H9 (cell line): ENCODE data around the gene S1PR3. TPM values are rescaled to one million over a fixed set of nuclear protein-coding genes. Genes with fewer than 3 reads are reported as not detected.

ENCODE experiments used
- DNase-seq: peaks from one replicate; pipeline ENCODE4 v3.0.0-alpha.2; 2017
- H2AFZ ChIP-seq: one replicate; pipeline ENCODE4 v1.6.1; 2013; ENCODE audit warnings: mild to moderate bottlenecking, low read length, control low read depth, moderate library complexity
- H2AK5ac ChIP-seq: 2 replicates; pipeline ENCODE4 v1.6.1; 2013; ENCODE audit warnings: low read length, control low read depth, mixed read lengths; ENCODE audit not compliant: insufficient read length
- H2BK120ac ChIP-seq: one replicate; pipeline ENCODE4 v1.6.1; 2013; ENCODE audit warnings: low read depth, mild to moderate bottlenecking, low read length, control low read depth, inconsistent platforms; ENCODE audit not compliant: poor library complexity, severe bottlenecking
- H2BK12ac ChIP-seq: 2 replicates; pipeline ENCODE4 v1.6.1; 2013; ENCODE audit warnings: low read length, control low read depth, mixed read lengths, low read depth; ENCODE audit not compliant: insufficient read length
- H2BK15ac ChIP-seq: 2 replicates; pipeline ENCODE4 v1.6.1; 2013; ENCODE audit warnings: low read depth, low read length, control low read depth
- H2BK20ac ChIP-seq: one replicate; pipeline ENCODE4 v1.6.1; 2013; ENCODE audit warnings: low read depth, mild to moderate bottlenecking, low read length, control low read depth, inconsistent platforms; ENCODE audit not compliant: poor library complexity, severe bottlenecking
- H2BK5ac ChIP-seq: 2 replicates; pipeline ENCODE4 v1.6.1; 2013; ENCODE audit warnings: low read length, control low read depth, mixed read lengths; ENCODE audit not compliant: insufficient read length
- H3K14ac ChIP-seq: 2 replicates; pipeline ENCODE4 v1.6.1; 2013; ENCODE audit warnings: low read length, control low read depth; ENCODE audit not compliant: insufficient read depth
- H3K18ac ChIP-seq: 2 replicates; pipeline ENCODE4 v1.6.1; 2013; ENCODE audit warnings: low read depth, mild to moderate bottlenecking, mixed read lengths, low read length, control low read depth; ENCODE audit not compliant: insufficient read length
- H3K23ac ChIP-seq: 2 replicates; pipeline ENCODE4 v1.6.1; 2013; ENCODE audit warnings: low read length, control low read depth, mixed read lengths, low read depth; ENCODE audit not compliant: insufficient read length
- H3K23me2 ChIP-seq: 2 replicates; pipeline ENCODE4 v1.6.1; 2013; ENCODE audit warnings: low read depth, mild to moderate bottlenecking, mixed read lengths, low read length, control low read depth; ENCODE audit not compliant: insufficient read length, poor library complexity, severe bottlenecking
- H3K27ac ChIP-seq: 2 replicates; pipeline ENCODE4 v1.5.1; 2013; ENCODE audit warnings: low read length, control low read depth, mixed read lengths, low read depth; ENCODE audit not compliant: insufficient read length
- H3K27me3 ChIP-seq: 2 replicates; pipeline ENCODE4 v1.6.1; 2013; ENCODE audit warnings: low read length, control low read depth, inconsistent platforms; ENCODE audit not compliant: insufficient read depth
- H3K4ac ChIP-seq: 2 replicates; pipeline ENCODE4 v1.6.1; 2013; ENCODE audit warnings: low read depth, mild to moderate bottlenecking, control low read depth, inconsistent platforms, low read length, moderate library complexity
- H3K4me1 ChIP-seq: 2 replicates; pipeline ENCODE4 v1.6.1; 2013; ENCODE audit warnings: low read length, control low read depth, inconsistent platforms; ENCODE audit not compliant: insufficient read depth
- H3K4me2 ChIP-seq: 2 replicates; pipeline ENCODE4 v1.6.1; 2013; ENCODE audit warnings: low read length, control low read depth, mixed read lengths; ENCODE audit not compliant: insufficient read length, insufficient read depth
- H3K56ac ChIP-seq: 2 replicates; pipeline ENCODE4 v1.6.1; 2013; ENCODE audit warnings: low read depth, mild to moderate bottlenecking, mixed read lengths, low read length, control low read depth; ENCODE audit not compliant: insufficient read length
- H3K79me1 ChIP-seq: 2 replicates; pipeline ENCODE4 v1.6.1; 2013; ENCODE audit warnings: low read depth, mild to moderate bottlenecking, moderate library complexity, low read length, control low read depth, inconsistent platforms; ENCODE audit not compliant: insufficient read depth, poor library complexity, severe bottlenecking
- H3K79me2 ChIP-seq: 2 replicates; pipeline ENCODE4 v1.6.1; 2013; ENCODE audit warnings: low read length, control low read depth, inconsistent platforms; ENCODE audit not compliant: insufficient read depth
- H3K9ac ChIP-seq: 2 replicates; pipeline ENCODE4 v1.6.1; 2013; ENCODE audit warnings: low read length, control low read depth, mixed read lengths; ENCODE audit not compliant: insufficient read length; ENCODE audit errors: extremely low read depth
- H3K9me3 ChIP-seq: one replicate; pipeline ENCODE4 v1.6.1; 2013; ENCODE audit warnings: low read depth, low read length, inconsistent platforms; ENCODE audit not compliant: control insufficient read depth
- H3T11ph ChIP-seq: one replicate; pipeline ENCODE4 v1.6.1; 2013; ENCODE audit warnings: mild to moderate bottlenecking, low read length, control low read depth, inconsistent platforms
- H4K20me1 ChIP-seq: one replicate; pipeline ENCODE4 v1.6.1; 2013; ENCODE audit not compliant: control insufficient read depth, insufficient read length, insufficient read depth
- H4K5ac ChIP-seq: 2 replicates; pipeline ENCODE4 v1.6.1; 2013; ENCODE audit warnings: low read depth, mild to moderate bottlenecking, mixed read lengths, low read length, control low read depth; ENCODE audit not compliant: insufficient read length
- H4K8ac ChIP-seq: replicated peaks from 2 replicates; pipeline ENCODE4 v1.6.1; 2013; ENCODE audit warnings: low read length, control low read depth, mixed read lengths, low read depth; ENCODE audit not compliant: insufficient read length
- H4K91ac ChIP-seq: 2 replicates; pipeline ENCODE4 v1.6.1; 2013; ENCODE audit warnings: low read depth, mild to moderate bottlenecking, moderate library complexity, mixed read lengths, low read length, control low read depth; ENCODE audit not compliant: insufficient read length
- H3K27ac Mint-ChIP-seq, 3 experiments: 2 replicates in 2 of 3; 3 replicates in 1 of 3; pipeline ENCODE4 v1.8.0; 2020 to 2021; ENCODE audit warnings: mixed read lengths in 3 of 3, mild to moderate bottlenecking in 1 of 3, moderate library complexity in 1 of 3
- H3K27me3 Mint-ChIP-seq: 2 replicates; pipeline ENCODE4 v1.8.0; 2021; ENCODE audit warnings: low read depth, mild to moderate bottlenecking, moderate library complexity, mixed read lengths
- H3K36me3 Mint-ChIP-seq, 3 experiments: 2 replicates in 2 of 3; 3 replicates in 1 of 3; pipeline ENCODE4 v1.8.0; 2020 to 2021; ENCODE audit warnings: low read depth in 3 of 3, mixed read lengths in 3 of 3; ENCODE audit not compliant: insufficient read depth in 1 of 3
- H3K4me1 Mint-ChIP-seq, 2 experiments: 2 replicates each; pipeline ENCODE4 v1.8.0; 2020; ENCODE audit warnings: mixed read lengths in 2 of 2
- H3K4me3 Mint-ChIP-seq, 2 experiments: 2 replicates in 1 of 2; 3 replicates in 1 of 2; pipeline ENCODE4 v1.8.0; 2020 to 2021; ENCODE audit warnings: mild to moderate bottlenecking in 2 of 2, mixed read lengths in 2 of 2, moderate library complexity in 1 of 2
- H3K9me3 Mint-ChIP-seq, 2 experiments: 2 replicates in 1 of 2; 3 replicates in 1 of 2; pipeline ENCODE4 v1.8.0; 2020; ENCODE audit warnings: mild to moderate bottlenecking in 2 of 2, mixed read lengths in 2 of 2, moderate library complexity in 1 of 2
- CTCF ChIP-seq: fragments of 200-600 bp; sonication (generic); conservative IDR thresholded peaks from 3 replicates; pipeline ENCODE4 v1.8.0; 2021; ENCODE audit warnings: antibody characterized with exemption, mild to moderate bottlenecking
- WGBS: extraction: QIAGEN DNeasy Blood & Tissue Kit; methylation state at CpG from one replicate; pipeline ENCODE4 v1.1.7; 2013; ENCODE audit warnings: missing lambda C conversion rate, low lambda C conversion rate, mixed read lengths; ENCODE audit not compliant: insufficient read length; ENCODE audit errors: extremely low coverage; 5-methylcytosine and 5-hydroxymethylcytosine counted together
- total RNA-seq: library from RNA; stranded (reverse); gene quantifications from 2 replicates; pipeline ENCODE4 v1.2.1, GENCODE V29; 2021

Gene S1PR3
- total RNA-seq, 1 experiment from 2014 or later = 3.3 TPM

GRCh38 chr9:88997646-88998045 is 6.4 kb downstream of the S1PR3 start:
- Histone ChIP-seq H3K9me3 (no peaks in the 10 kb centered on the region), H3K4me1 (no peaks in the 10 kb centered on the region), H2AK5ac (no peak overlapping the region), H4K5ac (no peak overlapping the region), H3K23ac (no peak overlapping the region), H2BK12ac (no peak overlapping the region), H2BK5ac (no peak overlapping the region), H3T11ph (no peak overlapping the region), H3K79me1 (no peaks in the 10 kb centered on the region), H4K20me1 (peaks cover 3% of the 10 kb centered on the region), H4K8ac (no peak overlapping the region), H3K27ac (no peak overlapping the region), H2AFZ (no peak overlapping the region), H3K56ac (no peak overlapping the region), H3K9ac (no peak overlapping the region), H4K91ac (no peak overlapping the region), H2BK20ac (no peak overlapping the region), H3K27me3 (no peaks in the 10 kb centered on the region), H3K4ac (no peak overlapping the region), H3K14ac (no peak overlapping the region), H3K18ac (no peak overlapping the region), H3K79me2 (no peaks in the 10 kb centered on the region), H3K23me2 (no peaks in the 10 kb centered on the region), H2BK120ac (no peak overlapping the region), H3K4me2 (no peak overlapping the region), H2BK15ac (no peak overlapping the region)
- H3K27me3 Mint-ChIP-seq = peaks cover 3% of the 10 kb centered on the region
- H3K9me3 Mint-ChIP-seq = no peaks in the 10 kb centered on the region
- peaks cover 12 to 14% of the 10 kb centered on the region in 2 experiments for H3K4me1 Mint-ChIP-seq
- peaks cover 6 to 18% (median 12%) of the 10 kb centered on the region in 3 experiments; a peak in 6 of 7 replicates for H3K36me3 Mint-ChIP-seq
- no peak overlapping the region for H3K4me3 Mint-ChIP-seq
- no peak for TF ChIP-seq CTCF
- WGBS = no CpG with 5 or more reads among the region's 8 CpGs
- no peak overlapping the region for H3K27ac Mint-ChIP-seq
- no peak for DNase-seq
